ENCODE measurements around the gene GNG4.

- no peak for TF ChIP-seq RAD21 (IDR thresholded peaks at IDR 0.05; ENCODE audit: low read length)
- no peak for TF ChIP-seq CTCF (conservative IDR thresholded peaks at IDR 0.05; ENCODE audit: low read depth, low read length)
- TF ChIP-seq BHLHE40 (IDR thresholded peaks at IDR 0.05; ENCODE audit: low read depth, low read length): no peak
- no peak for TF ChIP-seq USF2 (IDR thresholded peaks at IDR 0.05; ENCODE audit: low read depth, low read length)
- TF ChIP-seq POLR2A (IDR thresholded peaks at IDR 0.05; ENCODE audit: low read depth, low read length): no peak
- TF ChIP-seq SMC3 (IDR thresholded peaks at IDR 0.05; ENCODE audit: low read depth, low read length): no peak
Measured at GRCh38 chr1:235553112-235553551, 96.5 kb downstream of the GNG4 start.
